Neural cell (in vitro differentiated cells): Measurements from ENCODE around the gene RENBP.

Experiments
- CTCF ChIP-seq: fragments of 450-650 bp; IDR thresholded peaks from 2 replicates; pipeline ENCODE4 v1.5.1; 2014; ENCODE audit warnings: antibody characterized with exemption, mild to moderate bottlenecking, moderate library complexity; ENCODE audit not compliant: poor library complexity, severe bottlenecking
- EP300 ChIP-seq: fragments of 450-650 bp; conservative IDR thresholded peaks from 2 replicates; pipeline ENCODE4 v1.6.1; 2014; ENCODE audit warnings: antibody characterized with exemption, mild to moderate bottlenecking, moderate library complexity; ENCODE audit not compliant: poor library complexity, severe bottlenecking
- EZH2 ChIP-seq: fragments of 200-600, 300-800 bp; shearing (Covaris generic), sonication (generic); IDR thresholded peaks from 2 replicates; pipeline ENCODE4 v1.6.1; 2014; ENCODE audit warnings: antibody characterized with exemption, low read length, borderline replicate concordance, mild to moderate bottlenecking; ENCODE audit not compliant: insufficient read depth, poor library complexity, severe bottlenecking
- POLR2AphosphoS5 ChIP-seq: IDR thresholded peaks from 2 replicates; pipeline ENCODE4 v1.6.1; 2012
- RAD21 ChIP-seq: fragments of 450-650 bp; conservative IDR thresholded peaks from 2 replicates; pipeline ENCODE4 v1.6.1; 2014; ENCODE audit warnings: antibody characterized with exemption, mild to moderate bottlenecking, moderate library complexity
- SMC3 ChIP-seq: fragments of 450-650 bp; conservative IDR thresholded peaks from 2 replicates; pipeline ENCODE4 v1.6.1; 2014; ENCODE audit warnings: antibody characterized with exemption, mild to moderate bottlenecking, moderate library complexity; ENCODE audit not compliant: poor library complexity

GRCh38 chrX:153888344-153888743, 56.1 kb downstream of the RENBP start:
- TF ChIP-seq CTCF (no peak), RAD21 (no peak), POLR2AphosphoS5 (no peak), SMC3 (no peak), EP300 (no peak), EZH2 (no peak)
